PC-9 (cell line): ENCODE measurements around the gene CNGA3. TPM values are rescaled to one million over a fixed set of nuclear protein-coding genes. Genes with fewer than 3 reads are reported as not detected.

Experiments
- BruUV-seq: library from RNA; stranded (reverse); fragments of 400-500 nt; replicated peaks from 2 replicates; lab custom pipeline; 2021; lab: Mats Ljungman, UMichigan
- CTCF ChIA-PET: fragments of 300-600 bp; sonication (Branson Sonifier 250); formaldehyde crosslinking; loops from one replicate; lab custom pipeline; 2022; ENCODE audit warnings: antibody characterized with exemption; lab: Charles Lee
- POLR2A ChIA-PET: fragments of 300-600 bp; sonication (Branson Sonifier 250); formaldehyde crosslinking; loops from one replicate; lab custom pipeline; 2022; ENCODE audit warnings: antibody characterized with exemption; ENCODE audit not compliant: unreplicated experiment; lab: Charles Lee
- DNase-seq, 2 experiments: peaks; one replicate each; pipeline versions ENCODE4 v3.0.0 to v3.0.0-alpha.2; 2015 to 2022; ENCODE audit warnings: mixed read lengths in 1 of 2
- H2AFZ ChIP-seq: fragments of 200-600 bp; sonication (generic); 2 replicates; pipeline ENCODE4 v1.8.1; 2017; ENCODE audit warnings: antibody characterized with exemption
- H3F3A ChIP-seq: fragments of 200-600 bp; sonication (generic); 2 replicates; pipeline ENCODE4 v1.8.1; 2017; ENCODE audit warnings: antibody characterized with exemption, mild to moderate bottlenecking, low read depth; ENCODE audit not compliant: insufficient read depth
- H3K27ac ChIP-seq: fragments of 200-600 bp; sonication (generic); 2 replicates; pipeline ENCODE4 v1.6.1; 2016; ENCODE audit warnings: mixed run types
- H3K27me3 ChIP-seq: fragments of 200-600 bp; sonication (generic); 2 replicates; pipeline ENCODE4 v1.6.1; 2016; ENCODE audit warnings: low read depth, mixed run types; ENCODE audit not compliant: insufficient read depth
- H3K36me3 ChIP-seq: fragments of 200-600 bp; sonication (generic); 2 replicates; pipeline ENCODE4 v1.6.1; 2016; ENCODE audit warnings: low read depth, mixed run types
- H3K4me1 ChIP-seq: fragments of 200-600 bp; sonication (generic); replicated peaks from 2 replicates; pipeline ENCODE4 v1.6.1; 2016; ENCODE audit warnings: mixed run types; ENCODE audit not compliant: insufficient read depth
- H3K4me2 ChIP-seq: fragments of 200-600 bp; sonication (generic); 2 replicates; pipeline ENCODE4 v1.6.1; 2017; ENCODE audit warnings: mixed run types
- H3K4me3 ChIP-seq: fragments of 200-600 bp; sonication (generic); 2 replicates; pipeline ENCODE4 v1.6.1; 2016; ENCODE audit warnings: mixed run types
- H3K79me2 ChIP-seq: fragments of 200-600 bp; sonication (generic); 2 replicates; pipeline ENCODE4 v1.6.1; 2017; ENCODE audit warnings: low read depth, mixed run types
- H3K9me2 ChIP-seq: fragments of 200-600 bp; sonication (generic); 2 replicates; pipeline ENCODE4 v1.8.1; 2017; ENCODE audit warnings: mild to moderate bottlenecking; ENCODE audit not compliant: insufficient read depth
- H3K9me3 ChIP-seq: fragments of 200-600 bp; sonication (generic); 2 replicates; pipeline ENCODE4 v1.8.1; 2016; ENCODE audit warnings: low read depth; ENCODE audit not compliant: insufficient read depth
- H4K20me1 ChIP-seq: fragments of 200-600 bp; sonication (generic); 2 replicates; pipeline ENCODE4 v1.8.1; 2017; ENCODE audit not compliant: insufficient read depth
- EZH2 ChIP-seq: fragments of 200-600 bp; sonication (generic); IDR thresholded peaks from 2 replicates; pipeline ENCODE4 v1.8.0; 2017; ENCODE audit warnings: antibody characterized with exemption, low read depth
- intact Hi-C: fragments of 100-400 bp; cut with micrococcal nuclease; formaldehyde crosslinking; loops from one replicate; pipeline ENCODE4 v1.10.0; 2022; ENCODE audit not compliant: unreplicated experiment
- total RNA-seq: library from RNA; stranded (reverse); gene quantifications from 2 replicates; pipeline ENCODE4 v1.2.3, GENCODE V29; 2021
- TF ChIP-seq, protein P1 (sequence below): fragments of 200-600 bp; sonication (generic); conservative IDR thresholded peaks from 2 replicates; pipeline ENCODE4 v1.6.1; 2017; ENCODE audit warnings: mixed run types, antibody characterized with exemption, mild to moderate bottlenecking, moderate library complexity

CNGA3 gene
- total RNA-seq, 1 experiment from 2014 or later: not detected

DNA sequence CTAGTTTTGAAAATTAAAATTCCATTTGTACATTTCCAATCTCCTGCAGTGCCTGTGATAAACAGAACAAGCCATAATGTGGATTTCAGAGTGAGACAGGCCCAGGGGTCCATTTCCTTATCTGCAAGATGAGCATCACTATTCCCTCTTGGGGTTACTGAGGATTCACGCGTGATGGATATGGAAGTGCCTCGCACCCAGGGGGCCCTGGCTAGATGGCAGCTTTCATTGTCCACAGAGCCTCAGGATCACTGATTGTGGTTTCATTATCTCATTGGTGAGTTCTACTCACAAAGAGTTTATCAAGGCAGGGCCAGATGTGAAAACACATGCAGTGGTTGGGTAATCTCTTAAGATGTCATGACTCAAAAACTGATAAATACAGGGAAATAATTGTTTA is 11.6 kb downstream of the CNGA3 start:
- no peak for DNase-seq
- H3K4me3 ChIP-seq: no peak overlapping the region
- H3K27me3 ChIP-seq: no peaks in the 10 kb centered on the region
- BruUV-seq: no TSS peak
- POLR2A ChIA-PET: no interaction called here
- H3K9me2 ChIP-seq: no peaks in the 10 kb centered on the region
- H3K4me1 ChIP-seq: peaks cover 37% of the 10 kb centered on the region
- H3K4me2 ChIP-seq: no peak overlapping the region; the same call in 1 of the 2 replicates
- H2AFZ ChIP-seq: no peak overlapping the region
- H3K27ac ChIP-seq: no peak overlapping the region
- H4K20me1 ChIP-seq: no peaks in the 10 kb centered on the region
- CTCF ChIA-PET: no interaction called here
- H3F3A ChIP-seq: peaks cover 27% of the 10 kb centered on the region; the same call in 1 of the 2 replicates
- no peaks in the 10 kb centered on the region for H3K36me3 ChIP-seq
- no peaks in the 10 kb centered on the region for H3K9me3 ChIP-seq
- H3K79me2 ChIP-seq: no peaks in the 10 kb centered on the region
- TF ChIP-seq, protein P1, sequence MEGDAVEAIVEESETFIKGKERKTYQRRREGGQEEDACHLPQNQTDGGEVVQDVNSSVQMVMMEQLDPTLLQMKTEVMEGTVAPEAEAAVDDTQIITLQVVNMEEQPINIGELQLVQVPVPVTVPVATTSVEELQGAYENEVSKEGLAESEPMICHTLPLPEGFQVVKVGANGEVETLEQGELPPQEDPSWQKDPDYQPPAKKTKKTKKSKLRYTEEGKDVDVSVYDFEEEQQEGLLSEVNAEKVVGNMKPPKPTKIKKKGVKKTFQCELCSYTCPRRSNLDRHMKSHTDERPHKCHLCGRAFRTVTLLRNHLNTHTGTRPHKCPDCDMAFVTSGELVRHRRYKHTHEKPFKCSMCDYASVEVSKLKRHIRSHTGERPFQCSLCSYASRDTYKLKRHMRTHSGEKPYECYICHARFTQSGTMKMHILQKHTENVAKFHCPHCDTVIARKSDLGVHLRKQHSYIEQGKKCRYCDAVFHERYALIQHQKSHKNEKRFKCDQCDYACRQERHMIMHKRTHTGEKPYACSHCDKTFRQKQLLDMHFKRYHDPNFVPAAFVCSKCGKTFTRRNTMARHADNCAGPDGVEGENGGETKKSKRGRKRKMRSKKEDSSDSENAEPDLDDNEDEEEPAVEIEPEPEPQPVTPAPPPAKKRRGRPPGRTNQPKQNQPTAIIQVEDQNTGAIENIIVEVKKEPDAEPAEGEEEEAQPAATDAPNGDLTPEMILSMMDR: no peak
- TF ChIP-seq EZH2: no peak
- intact Hi-C loops: no loop called here

DNA sequence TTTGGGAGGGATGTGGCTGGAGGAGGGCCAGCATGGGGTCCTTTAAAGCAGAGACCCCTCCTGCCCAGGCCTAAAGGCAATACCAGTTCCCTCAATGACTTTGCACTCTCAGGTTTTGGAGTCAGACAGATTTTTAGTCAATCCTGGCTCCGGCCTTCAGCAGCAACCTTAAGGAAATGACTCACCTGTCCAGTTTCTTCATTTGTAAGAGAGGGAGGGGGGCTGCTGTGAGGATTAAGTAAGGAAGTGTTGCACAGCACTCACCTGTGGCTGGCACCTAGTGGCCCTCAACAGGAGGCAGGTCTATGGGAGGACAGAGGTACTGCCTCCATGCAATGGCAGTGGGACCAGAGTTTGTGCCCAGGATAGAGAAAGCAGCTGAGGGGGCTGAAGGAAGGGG is 13.7 kb downstream of the CNGA3 start:
- intact Hi-C loops: no loop called here
- H3K4me3 ChIP-seq: no peak overlapping the region
- TF ChIP-seq, protein P1: no peak
- no peak for TF ChIP-seq EZH2
- peaks cover 37% of the 10 kb centered on the region for H3K4me1 ChIP-seq
- H3K4me2 ChIP-seq: peak overlapping the region; percentile 41
- H2AFZ ChIP-seq: 0 out of 2 replicates have a peak overlapping the region, but pooled peaks have one; percentile 36
- peak overlapping the region; percentile 64 for H3K27ac ChIP-seq
- no peaks in the 10 kb centered on the region for H3K36me3 ChIP-seq
- peak in 1 of 2 experiments; percentile 80 for DNase-seq
- no peaks in the 10 kb centered on the region for H3K9me2 ChIP-seq
- H3K79me2 ChIP-seq: no peaks in the 10 kb centered on the region
- H3K9me3 ChIP-seq: no peaks in the 10 kb centered on the region; the same call in 1 of the 2 replicates
- POLR2A ChIA-PET: interaction anchor here (0.6 kb wide), 1 partner anchor 26 kb away, joined by 3 read pairs; no protein-coding TSS in a partner anchor
- no peaks in the 10 kb centered on the region for H3K27me3 ChIP-seq
- BruUV-seq: no TSS peak
- H4K20me1 ChIP-seq: no peaks in the 10 kb centered on the region
- peaks cover 27% of the 10 kb centered on the region; the same call in 1 of the 2 replicates for H3F3A ChIP-seq
- CTCF ChIA-PET: interaction anchor here (0.6 kb wide), 1 partner anchor 12 kb away, joined by 7 read pairs; no protein-coding TSS in a partner anchor

DNA sequence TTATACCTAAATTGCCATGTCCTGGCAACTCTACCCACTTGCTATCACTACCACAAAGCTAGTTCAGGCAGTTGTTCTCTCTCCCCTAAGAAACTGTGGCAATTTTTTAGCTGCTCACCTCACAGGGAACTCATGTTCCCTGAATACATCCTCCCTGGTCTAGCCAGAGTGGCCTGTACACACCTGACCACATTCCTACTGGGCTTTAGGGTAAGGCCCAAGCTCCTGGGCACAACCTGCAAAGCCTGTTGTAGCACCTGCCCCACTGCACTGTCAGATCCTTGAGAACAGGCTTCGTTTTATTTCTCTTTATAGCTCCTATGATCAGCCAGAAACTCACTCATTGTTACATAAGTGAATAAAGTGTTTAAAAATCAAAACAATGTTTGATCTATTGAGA is 21.5 kb downstream of the CNGA3 start:
- no peaks in the 10 kb centered on the region for H3K9me2 ChIP-seq
- H3K9me3 ChIP-seq: peaks cover 13% of the 10 kb centered on the region; the same call in 1 of the 2 replicates
- POLR2A ChIA-PET: interaction anchor here (0.5 kb wide), 1 partner anchor 561 kb away, joined by 3 read pairs; no protein-coding TSS in a partner anchor
- H3F3A ChIP-seq: no peaks in the 10 kb centered on the region
- no TSS peak for BruUV-seq
- no peaks in the 10 kb centered on the region for H3K79me2 ChIP-seq
- TF ChIP-seq, protein P1: no peak
- no peak for TF ChIP-seq EZH2
- no peak overlapping the region for H3K4me2 ChIP-seq
- H2AFZ ChIP-seq: no peak overlapping the region
- no peaks in the 10 kb centered on the region for H3K36me3 ChIP-seq
- no peak for DNase-seq
- H3K27me3 ChIP-seq: no peaks in the 10 kb centered on the region
- no peak overlapping the region for H3K4me3 ChIP-seq
- H3K4me1 ChIP-seq: no peaks in the 10 kb centered on the region
- intact Hi-C loops: no loop called here
- no peaks in the 10 kb centered on the region for H4K20me1 ChIP-seq
- H3K27ac ChIP-seq: no peak overlapping the region
- CTCF ChIA-PET: no interaction called here
